T-cell (primary cell): ENCODE data around the gene CNTRL. TPM values are rescaled to one million over a fixed set of nuclear protein-coding genes. Genes with fewer than 3 reads are reported as not detected.

Source experiments
- ATAC-seq, 4 experiments: fragments of 200-7000 bp in 3 of 4; fragments of 150-1000 bp in 1 of 4; cut with Tn5 transposase; replicated peaks in 1 of 4; 1 replicate in 3 of 4; 2 replicates in 1 of 4; pipeline ENCODE4 v1.10.0; 2021; ENCODE audit warnings: moderate library complexity in 3 of 4, mild to moderate bottlenecking in 2 of 4, moderate number of reproducible peaks in 1 of 4
- CTCF ChIA-PET, 2 donors: fragments of 300-600 bp; sonication (Branson Sonifier 250); formaldehyde crosslinking; loops; one replicate each; lab custom pipeline; 2022; ENCODE audit warnings: antibody characterized with exemption in 2 of 2; lab: Charles Lee
- POLR2A ChIA-PET, 2 donors: fragments of 300-600 bp; sonication (Branson Sonifier 250); formaldehyde crosslinking; loops; one replicate each; lab custom pipeline; 2022; ENCODE audit warnings: antibody characterized with exemption in 2 of 2; lab: Charles Lee
- DNase-seq, 35 experiments: peaks; one replicate each; pipeline versions ENCODE4 v3.0.0 to v3.0.0-alpha.2; 2013 to 2023
- H3K27ac ChIP-seq: one replicate; pipeline ENCODE4 v1.5.1; 2013; ENCODE audit warnings: low read length
- H3K27me3 ChIP-seq, 2 experiments: replicated peaks in 1 of 2; 1 replicate in 1 of 2; 2 replicates in 1 of 2; pipeline versions ENCODE4 v1.6.1 to v1.7.0; 2013; ENCODE audit warnings: low read length in 1 of 2, mixed read lengths in 1 of 2; ENCODE audit not compliant: control insufficient read depth in 2 of 2, insufficient read depth in 2 of 2; ENCODE audit errors: extremely low read depth in 1 of 2
- H3K36me3 ChIP-seq, 2 donors: 1 replicate in 1 of 2; 2 replicates in 1 of 2; pipeline versions ENCODE4 v1.6.1 to v1.7.0; 2013; ENCODE audit warnings: low read length in 1 of 2; ENCODE audit not compliant: control insufficient read depth in 2 of 2, insufficient read depth in 1 of 2; ENCODE audit errors: extremely low read depth in 1 of 2
- H3K4me1 ChIP-seq, 2 experiments: 1 replicate in 1 of 2; 2 replicates in 1 of 2; pipeline versions ENCODE4 v1.6.1 to v1.7.0; 2013; ENCODE audit warnings: low read length in 2 of 2, mixed read lengths in 1 of 2; ENCODE audit not compliant: insufficient read depth in 2 of 2, control insufficient read depth in 1 of 2; ENCODE audit errors: extremely low read depth in 1 of 2
- H3K4me3 ChIP-seq, 2 donors: 1 replicate in 1 of 2; 2 replicates in 1 of 2; pipeline versions ENCODE4 v1.5.1 to v1.7.0; 2013; ENCODE audit warnings: mild to moderate bottlenecking in 2 of 2, low read length in 1 of 2, moderate library complexity in 1 of 2; ENCODE audit not compliant: control insufficient read depth in 1 of 2; ENCODE audit errors: extremely low read depth in 1 of 2
- H3K9me3 ChIP-seq: 2 replicates; pipeline ENCODE4 v1.7.0; 2013
- H3K27ac Mint-ChIP-seq, 2 donors: one replicate each; pipeline ENCODE4 v1.8.0; 2020 to 2021; ENCODE audit warnings: mild to moderate bottlenecking in 2 of 2, mixed read lengths in 2 of 2
- H3K27me3 Mint-ChIP-seq, 2 donors: one replicate each; pipeline ENCODE4 v1.8.0; 2021 to 2022; ENCODE audit warnings: mixed read lengths in 2 of 2
- H3K36me3 Mint-ChIP-seq: one replicate; pipeline ENCODE4 v1.8.0; 2021; ENCODE audit warnings: mixed read lengths
- H3K4me1 Mint-ChIP-seq, 3 donors: one replicate each; pipeline ENCODE4 v1.8.0; 2020 to 2022; ENCODE audit warnings: mixed read lengths in 3 of 3, mild to moderate bottlenecking in 1 of 3
- H3K4me3 Mint-ChIP-seq, 3 donors: one replicate each; pipeline ENCODE4 v1.8.0; 2020 to 2022; ENCODE audit warnings: mild to moderate bottlenecking in 3 of 3, mixed read lengths in 3 of 3, moderate library complexity in 3 of 3
- H3K9me3 Mint-ChIP-seq, 3 donors: one replicate each; pipeline ENCODE4 v1.8.0; 2020 to 2022; ENCODE audit warnings: mixed read lengths in 3 of 3
- WGBS: methylation state at CpG from one replicate; pipeline ENCODE4 v1.1.5; 2013; ENCODE audit warnings: missing lambda C conversion rate; ENCODE audit not compliant: insufficient coverage; 5-methylcytosine and 5-hydroxymethylcytosine counted together
- total RNA-seq, 35 experiments: library from RNA in 6 of 35; stranded (reverse) in 6 of 35; fragments of 120-200 nt in 1 of 35; gene quantifications; one replicate each; pipeline versions ENCODE4 v1.2.1 to v1.2.4 and lab custom pipeline; 2013 to 2026

CNTRL gene
- total RNA-seq, 5 donors from 2014 or later (not counting 1 experiment from before 2014, with no cell fraction given): 84.6 to 101 (median 93.7) TPM

DNA sequence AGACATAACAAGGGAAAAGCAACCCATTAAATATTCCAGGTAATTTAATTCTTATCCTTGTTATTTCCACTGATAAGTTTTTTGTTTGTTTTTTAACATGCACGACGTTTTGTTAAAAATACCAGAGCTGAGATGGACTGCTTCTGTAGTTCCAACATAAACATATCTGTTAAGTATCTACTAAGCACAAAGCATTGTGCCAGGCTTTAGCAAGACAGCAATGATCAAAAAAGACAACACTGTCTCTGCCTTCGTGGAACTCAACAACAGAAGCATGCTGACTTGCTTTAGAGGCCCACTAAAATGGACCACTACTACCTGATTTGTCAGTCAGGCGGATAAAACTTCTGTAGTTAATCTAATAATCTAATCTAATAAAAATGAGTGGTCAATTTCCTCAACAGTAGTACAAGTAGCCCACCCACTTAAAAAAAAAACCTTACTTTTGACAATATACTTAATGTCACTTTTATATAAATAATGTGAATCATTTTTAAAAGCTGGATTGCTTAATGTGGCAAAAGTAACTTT is 123.8 kb downstream of the CNTRL start:
- peaks cover 13 to 37% of the 10 kb centered on the region in 2 experiments for H3K4me1 ChIP-seq
- no CpG with 5 or more reads among the region's 4 CpGs for WGBS

GRCh38 chr9:121199921-121200320 is 125.2 kb downstream of the CNTRL start:
- Mint-ChIP-seq H3K36me3 (peaks cover 3% of the 10 kb centered on the region), H3K4me1 (peaks cover 60 to 67% (median 65%) of the 10 kb centered on the region in 3 donors), H3K4me3 (peak overlapping the region; percentile 88 to 95 (median 94)), H3K27me3 (no peaks in the 10 kb centered on the region), H3K27ac (peak overlapping the region; percentile 60 to 89), H3K9me3 (no peaks in the 10 kb centered on the region)
- peaks cover 9 to 35% of the 10 kb centered on the region in 2 experiments for H3K4me1 ChIP-seq
- H3K4me3 ChIP-seq: peak overlapping the region; percentile 81 to 87
- H3K36me3 ChIP-seq: no peaks in the 10 kb centered on the region
- no peak overlapping the region for H3K27ac ChIP-seq
- CTCF ChIA-PET: interaction anchor here in 1 of 2 donors (1.0 to 1.2 kb wide), 4 partner anchors 13 to 79 kb away, joined by 3 to 8 read pairs (median 4); no protein-coding TSS in a partner anchor
- no CpG with 5 or more reads among the region's 2 CpGs for WGBS
- H3K9me3 ChIP-seq: no peaks in the 10 kb centered on the region
- no peaks in the 10 kb centered on the region for H3K27me3 ChIP-seq
- ATAC-seq (no peak), DNase-seq (no peak)
- POLR2A ChIA-PET: interaction anchor here in 1 of 2 donors (0.5 to 2.0 kb wide), 4 partner anchors 10 to 619 kb away, joined by 3 to 9 read pairs (median 6); no protein-coding TSS in a partner anchor

More for the DNA sequence above, 123.8 kb downstream of the CNTRL start:
- Mint-ChIP-seq H3K27ac (peak overlapping the region; percentile 74 to 75), H3K4me3 (peak overlapping the region; percentile 88 to 95 (median 94)), H3K27me3 (no peaks in the 10 kb centered on the region), H3K9me3 (no peaks in the 10 kb centered on the region), H3K36me3 (peaks cover 3% of the 10 kb centered on the region), H3K4me1 (peaks cover 73 to 77% (median 77%) of the 10 kb centered on the region in 3 donors)
- Histone ChIP-seq H3K27ac (no peak overlapping the region), H3K4me3 (peak overlapping the region in 1 of 2 donors; percentile 3), H3K27me3 (no peaks in the 10 kb centered on the region), H3K9me3 (no peaks in the 10 kb centered on the region), H3K36me3 (no peaks in the 10 kb centered on the region)
- ChIA-PET CTCF (interaction anchor here in 1 of 2 donors (0.9 to 1.2 kb wide), 3 partner anchors 10 to 77 kb away, joined by 3 to 8 read pairs (median 5); no protein-coding TSS in a partner anchor), POLR2A (interaction anchor here (0.5 to 2.0 kb wide), 5 partner anchors 10 to 552 kb away, joined by 3 to 6 read pairs (median 4); no protein-coding TSS in a partner anchor)
- DNase-seq: no peak
- ATAC-seq: no peak

GRCh38 chr9:121200356-121200755 is 125.6 kb downstream of the CNTRL start:
- peaks cover 56 to 62% (median 60%) of the 10 kb centered on the region in 3 donors for H3K4me1 Mint-ChIP-seq
- DNase-seq: no peak
- Histone ChIP-seq H3K36me3 (no peaks in the 10 kb centered on the region), H3K27me3 (no peaks in the 10 kb centered on the region), H3K27ac (no peak overlapping the region), H3K9me3 (no peaks in the 10 kb centered on the region), H3K4me3 (peak overlapping the region; percentile 81 to 87), H3K4me1 (peaks cover 9 to 34% of the 10 kb centered on the region in 2 experiments)
- ChIA-PET CTCF (interaction anchor here in 1 of 2 donors (1.1 kb wide), 3 partner anchors 16 to 31 kb away, joined by 3 to 4 read pairs (median 3); no protein-coding TSS in a partner anchor), POLR2A (interaction anchor here (0.5 to 2.0 kb wide), 4 partner anchors 12 to 619 kb away, joined by 3 to 9 read pairs (median 6); no protein-coding TSS in a partner anchor)
- no peak for ATAC-seq
- peaks cover 3% of the 10 kb centered on the region for H3K36me3 Mint-ChIP-seq
- H3K9me3 Mint-ChIP-seq: no peaks in the 10 kb centered on the region
- no peaks in the 10 kb centered on the region for H3K27me3 Mint-ChIP-seq
- peak overlapping the region; percentile 88 to 95 (median 94) for H3K4me3 Mint-ChIP-seq
- peak overlapping the region; percentile 89 to 90 for H3K27ac Mint-ChIP-seq
- WGBS: 0% methylated on average over 1 of the region's 4 CpGs

DNA sequence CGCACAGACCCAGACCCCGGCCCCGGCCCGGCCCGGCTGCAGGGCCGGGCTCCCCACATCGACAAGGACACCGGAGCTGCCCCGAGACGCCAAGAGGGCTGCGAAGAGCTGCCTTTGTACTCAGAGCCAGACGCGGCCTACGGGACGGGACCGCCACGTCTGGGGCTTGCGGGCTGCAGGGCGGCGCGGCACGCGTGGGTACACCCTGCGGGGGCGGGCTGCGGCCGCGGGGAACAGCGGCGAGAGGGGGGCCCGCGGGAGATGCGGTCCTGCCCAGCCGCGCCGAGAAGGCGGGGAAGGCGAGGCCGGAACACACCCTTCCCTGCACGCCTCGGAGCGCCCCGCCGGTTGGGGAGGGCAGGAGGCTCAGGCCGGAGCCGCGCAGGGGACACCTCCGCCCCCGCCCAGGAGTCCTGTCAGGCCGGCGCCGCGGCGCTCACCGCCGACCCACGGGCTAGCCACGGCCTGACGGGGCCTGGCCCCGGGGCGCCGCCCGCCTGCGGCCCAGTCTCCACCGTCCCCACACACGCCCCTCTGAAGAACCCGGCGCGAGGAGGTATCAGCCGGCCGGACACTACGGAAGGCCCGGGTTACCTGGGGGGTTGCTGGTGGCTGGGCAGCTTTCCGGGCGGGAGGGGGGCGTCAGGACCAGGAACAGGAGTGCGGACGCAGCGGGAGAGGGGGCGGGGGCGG is 126.4 kb downstream of the CNTRL start:
- Mint-ChIP-seq H3K4me1 (peaks cover 48 to 54% (median 52%) of the 10 kb centered on the region in 3 donors), H3K36me3 (peaks cover 3% of the 10 kb centered on the region), H3K4me3 (peak overlapping the region; percentile 88 to 95 (median 94)), H3K27me3 (no peaks in the 10 kb centered on the region), H3K9me3 (no peaks in the 10 kb centered on the region), H3K27ac (peak overlapping the region; percentile 92 to 95)
- Histone ChIP-seq H3K4me1 (peaks cover 9 to 34% of the 10 kb centered on the region in 2 experiments), H3K9me3 (no peaks in the 10 kb centered on the region), H3K4me3 (peak overlapping the region; percentile 81 to 87), H3K27me3 (no peaks in the 10 kb centered on the region), H3K36me3 (no peaks in the 10 kb centered on the region), H3K27ac (peak overlapping the region; percentile 73)
- ChIA-PET POLR2A (interaction anchor here (0.7 to 1.7 kb wide), 4 partner anchors 11 to 80 kb away, joined by 3 to 8 read pairs (median 5); no protein-coding TSS in a partner anchor), CTCF (interaction anchor here (0.6 to 1.5 kb wide), 9 partner anchors 13 to 220 kb away, joined by 3 to 11 read pairs (median 4); no protein-coding TSS in a partner anchor)
- peak; percentile 15 to 53 (median 45) for ATAC-seq
- WGBS: under 1% methylated on average over 75 of the region's 81 CpGs
- peak in 34 of 35 experiments; percentile 6 to 61 (median 26) for DNase-seq

GRCh38 chr9:121201738-121202533 is 127.2 kb downstream of the CNTRL start, which contains the start of gene RAB14:
Gene RAB14 (minus strand): TSS chr9:121201869. CDS start chr9:121193412, 8,457 bp downstream.
- Histone ChIP-seq H3K4me1 (peaks cover 7 to 34% of the 10 kb centered on the region in 2 experiments), H3K4me3 (peak within 1 kb of the TSS; percentile 81 to 87), H3K27me3 (no peaks in the 10 kb centered on the region), H3K36me3 (no peaks in the 10 kb centered on the region), H3K9me3 (no peaks in the 10 kb centered on the region), H3K27ac (peak within 1 kb of the TSS; percentile 73)
- POLR2A ChIA-PET: interaction anchor here (0.6 to 1.7 kb wide), 8 partner anchors 10 to 238 kb away, joined by 3 to 8 read pairs (median 4); partner anchors contain the start of gene GSN (in 1 of the 2)
- Mint-ChIP-seq H3K36me3 (peaks cover 3% of the 10 kb centered on the region), H3K9me3 (no peaks in the 10 kb centered on the region), H3K27ac (peak within 1 kb of the TSS; percentile 92 to 95), H3K27me3 (no peaks in the 10 kb centered on the region), H3K4me1 (peaks cover 46 to 53% (median 50%) of the 10 kb centered on the region in 3 donors), H3K4me3 (peak within 1 kb of the TSS; percentile 88 to 95 (median 94))
- WGBS: under 1% methylated on average over 47 of the region's 55 CpGs
- DNase-seq (peak; percentile 100), ATAC-seq (peak; percentile 88 to 92 (median 90))
- CTCF ChIA-PET: interaction anchor here (0.6 to 1.5 kb wide), 9 partner anchors 13 to 221 kb away, joined by 3 to 11 read pairs (median 4); no protein-coding TSS in a partner anchor
